HEK293 (cell line): ENCODE data around the gene SLC25A41.

Source experiments
- HOXC10 ChIP-seq: sonication (generic); formaldehyde crosslinking; IDR thresholded peaks from 2 replicates; pipeline ENCODE4 v1.8.1; 2023; ENCODE audit warnings: mild to moderate bottlenecking, missing genetic modification reagents
- KLF9 ChIP-seq: fragments of 450-650 bp; formaldehyde crosslinking; IDR thresholded peaks from 2 replicates; pipeline ENCODE4 v1.5.1; 2016; ENCODE audit warnings: missing biosample characterization, missing genetic modification characterization, low read depth
- SP2 ChIP-seq: fragments of 450-650 bp; formaldehyde crosslinking; IDR thresholded peaks from 2 replicates; pipeline ENCODE4 v1.5.1; 2016; ENCODE audit warnings: missing biosample characterization, missing genetic modification characterization
- TCF7L2 ChIP-seq: IDR thresholded peaks from 2 replicates; pipeline ENCODE4 v1.6.1; 2011; ENCODE audit warnings: low read depth, mild to moderate bottlenecking, inconsistent platforms, low read length, moderate library complexity, borderline replicate concordance
- ZBTB17 ChIP-seq: fragments of 450-650 bp; formaldehyde crosslinking; IDR thresholded peaks from 2 replicates; pipeline ENCODE4 v1.5.1; 2016; ENCODE audit warnings: missing biosample characterization, missing genetic modification characterization
- ZIC2 ChIP-seq: fragments of 450-650 bp; formaldehyde crosslinking; IDR thresholded peaks from 2 replicates; pipeline ENCODE4 v1.5.1; 2016; ENCODE audit warnings: missing biosample characterization, missing genetic modification characterization
- ZNF10 ChIP-seq: fragments of 450-650 bp; formaldehyde crosslinking; IDR thresholded peaks from 2 replicates; pipeline ENCODE4 v1.5.1; 2017; ENCODE audit warnings: missing biosample characterization, missing genetic modification characterization
- ZNF169 ChIP-seq: fragments of 450-650 bp; formaldehyde crosslinking; IDR thresholded peaks from 2 replicates; pipeline ENCODE4 v1.5.1; 2016; ENCODE audit warnings: missing biosample characterization, missing genetic modification characterization
- ZNF175 ChIP-seq: fragments of 450-650 bp; formaldehyde crosslinking; IDR thresholded peaks from 2 replicates; pipeline ENCODE4 v1.5.1; 2016; ENCODE audit warnings: missing biosample characterization, missing genetic modification characterization
- ZNF341 ChIP-seq: fragments of 450-650 bp; formaldehyde crosslinking; IDR thresholded peaks from 2 replicates; pipeline ENCODE4; 2016; ENCODE audit warnings: low read depth, missing biosample characterization, missing genetic modification characterization
- ZNF366 ChIP-seq: fragments of 450-650 bp; formaldehyde crosslinking; conservative IDR thresholded peaks from 2 replicates; pipeline ENCODE4 v1.5.1; 2016; ENCODE audit warnings: missing biosample characterization, missing genetic modification characterization
- ZNF391 ChIP-seq: fragments of 450-650 bp; formaldehyde crosslinking; IDR thresholded peaks from 2 replicates; pipeline ENCODE4 v1.5.1; 2016; ENCODE audit warnings: low read depth, missing biosample characterization, missing genetic modification characterization, borderline replicate concordance
- ZNF416 ChIP-seq: fragments of 450-650 bp; formaldehyde crosslinking; IDR thresholded peaks from 2 replicates; pipeline ENCODE4 v1.5.1; 2016; ENCODE audit warnings: missing biosample characterization, missing genetic modification characterization
- ZNF510 ChIP-seq: fragments of 450-650 bp; formaldehyde crosslinking; IDR thresholded peaks from 2 replicates; pipeline ENCODE4 v1.5.1; 2018; ENCODE audit warnings: mild to moderate bottlenecking, missing genetic modification characterization, missing biosample characterization; ENCODE audit not compliant: insufficient replicate concordance
- ZNF530 ChIP-seq: fragments of 450-650 bp; formaldehyde crosslinking; IDR thresholded peaks from 2 replicates; pipeline ENCODE4 v1.5.1; 2016; ENCODE audit warnings: low read depth, missing biosample characterization, missing genetic modification characterization
- ZNF610 ChIP-seq: fragments of 450-650 bp; formaldehyde crosslinking; IDR thresholded peaks from 2 replicates; pipeline ENCODE4 v1.5.1; 2016; ENCODE audit warnings: missing biosample characterization, missing genetic modification characterization, borderline replicate concordance
- ZNF747 ChIP-seq: fragments of 450-650 bp; formaldehyde crosslinking; IDR thresholded peaks from 2 replicates; pipeline ENCODE4 v1.5.1; 2016; ENCODE audit warnings: missing biosample characterization, missing genetic modification characterization
- ZNF785 ChIP-seq: fragments of 450-650 bp; formaldehyde crosslinking; IDR thresholded peaks from 2 replicates; pipeline ENCODE4 v1.5.1; 2016; ENCODE audit warnings: missing biosample characterization, missing genetic modification characterization
- ZNF830 ChIP-seq: fragments of 450-650 bp; IDR thresholded peaks from 2 replicates; pipeline ENCODE4 v1.5.0; 2018; ENCODE audit warnings: missing biosample characterization, missing genetic modification characterization, low read depth, mild to moderate bottlenecking, moderate library complexity
- ZXDB ChIP-seq: fragments of 450-650 bp; formaldehyde crosslinking; IDR thresholded peaks from 2 replicates; pipeline ENCODE4 v1.5.1; 2016; ENCODE audit warnings: missing biosample characterization, missing genetic modification characterization
- TF ChIP-seq, protein P1 (sequence below): fragments of 450-650 bp; formaldehyde crosslinking; IDR thresholded peaks from 2 replicates; pipeline ENCODE4 v1.5.1; 2017; ENCODE audit warnings: missing biosample characterization, missing genetic modification characterization
- TF ChIP-seq, protein P2 (sequence below): fragments of 450-650 bp; formaldehyde crosslinking; IDR thresholded peaks from 2 replicates; pipeline ENCODE4 v1.5.1; 2016; ENCODE audit warnings: missing biosample characterization, missing genetic modification characterization, borderline replicate concordance
- TF ChIP-seq, protein P3 (sequence below): fragments of 450-650 bp; formaldehyde crosslinking; IDR thresholded peaks from 2 replicates; pipeline ENCODE4 v1.5.1; 2016; ENCODE audit warnings: missing biosample characterization, missing genetic modification characterization
- TF ChIP-seq, protein P4 (sequence below): fragments of 450-650 bp; formaldehyde crosslinking; IDR thresholded peaks from 2 replicates; pipeline ENCODE4 v1.5.1; 2016; ENCODE audit warnings: missing biosample characterization, missing genetic modification characterization
- TF ChIP-seq, protein P5 (sequence below): IDR thresholded peaks from 2 replicates; pipeline ENCODE4 v1.6.1; 2011; ENCODE audit warnings: mild to moderate bottlenecking, low read depth, low read length, borderline replicate concordance
- TF ChIP-seq, protein P6 (sequence below): fragments of 450-650 bp; formaldehyde crosslinking; IDR thresholded peaks from 2 replicates; pipeline ENCODE4 v1.5.1; 2016; ENCODE audit warnings: missing biosample characterization, missing genetic modification characterization

Gene SLC25A41

DNA sequence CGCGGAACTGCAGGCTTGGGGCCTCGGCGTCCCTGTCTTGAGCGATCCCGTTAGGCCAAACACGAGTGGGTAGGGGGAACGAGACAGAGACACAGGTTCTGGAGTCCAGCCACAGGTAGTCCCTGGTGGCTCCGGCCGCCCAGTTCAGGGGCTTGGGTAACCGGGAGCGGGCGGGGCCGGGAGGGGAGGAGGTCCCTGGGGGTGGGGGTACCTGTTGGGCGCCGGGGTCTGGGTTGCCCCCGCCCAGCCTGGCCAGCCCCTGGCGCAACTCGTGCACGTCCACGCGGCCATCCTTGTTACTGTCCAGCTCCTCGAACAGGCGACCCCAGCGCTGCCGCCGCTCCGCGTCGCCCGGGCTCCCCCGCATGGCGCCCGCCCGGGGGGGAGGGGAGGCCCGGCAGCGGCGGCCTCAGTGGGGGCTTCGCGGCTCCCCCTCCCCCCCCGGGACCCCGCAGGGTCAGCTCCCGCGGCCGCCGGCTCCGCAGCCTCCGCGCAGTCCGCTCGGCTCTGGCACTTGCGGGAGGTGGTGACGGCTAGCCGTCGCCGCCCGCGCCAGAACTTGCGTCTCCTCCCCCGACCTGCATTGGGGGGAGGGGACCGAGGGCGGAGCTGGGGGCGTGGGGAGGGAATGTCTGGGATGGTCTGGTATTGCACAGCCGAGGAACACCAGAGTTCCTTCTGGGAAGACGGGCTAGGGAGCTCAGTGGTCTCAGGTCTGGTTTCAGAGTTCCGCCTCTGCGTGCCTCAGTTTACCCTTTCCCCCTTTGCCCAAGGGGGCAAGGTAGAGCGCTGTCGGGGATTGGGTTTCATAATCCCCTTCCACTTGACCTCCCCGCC is 25.9 kb upstream of the SLC25A41 start, which contains the start of gene SLC25A23 (continued):
- TF ChIP-seq ZXDB (tag by site-specific recombination) = no peak
- no peak for TF ChIP-seq ZNF416
- TF ChIP-seq ZNF175 (tag by site-specific recombination) = no peak
- TF ChIP-seq ZNF510 (tag by site-specific recombination) = no peak
- TF ChIP-seq ZNF785 (tag by site-specific recombination) = no peak
- TF ChIP-seq, protein P1, sequence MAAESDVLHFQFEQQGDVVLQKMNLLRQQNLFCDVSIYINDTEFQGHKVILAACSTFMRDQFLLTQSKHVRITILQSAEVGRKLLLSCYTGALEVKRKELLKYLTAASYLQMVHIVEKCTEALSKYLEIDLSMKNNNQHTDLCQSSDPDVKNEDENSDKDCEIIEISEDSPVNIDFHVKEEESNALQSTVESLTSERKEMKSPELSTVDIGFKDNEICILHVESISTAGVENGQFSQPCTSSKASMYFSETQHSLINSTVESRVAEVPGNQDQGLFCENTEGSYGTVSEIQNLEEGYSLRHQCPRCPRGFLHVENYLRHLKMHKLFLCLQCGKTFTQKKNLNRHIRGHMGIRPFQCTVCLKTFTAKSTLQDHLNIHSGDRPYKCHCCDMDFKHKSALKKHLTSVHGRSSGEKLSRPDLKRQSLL (tag by site-specific recombination) = no peak; the same call in 1 of the 2 replicates
- TF ChIP-seq ZBTB17 (tag by site-specific recombination) = no peak
- no peak for TF ChIP-seq ZNF830 (tag by site-specific recombination)
- no peak for TF ChIP-seq ZNF391 (tag by site-specific recombination)
- TF ChIP-seq, protein P2, sequence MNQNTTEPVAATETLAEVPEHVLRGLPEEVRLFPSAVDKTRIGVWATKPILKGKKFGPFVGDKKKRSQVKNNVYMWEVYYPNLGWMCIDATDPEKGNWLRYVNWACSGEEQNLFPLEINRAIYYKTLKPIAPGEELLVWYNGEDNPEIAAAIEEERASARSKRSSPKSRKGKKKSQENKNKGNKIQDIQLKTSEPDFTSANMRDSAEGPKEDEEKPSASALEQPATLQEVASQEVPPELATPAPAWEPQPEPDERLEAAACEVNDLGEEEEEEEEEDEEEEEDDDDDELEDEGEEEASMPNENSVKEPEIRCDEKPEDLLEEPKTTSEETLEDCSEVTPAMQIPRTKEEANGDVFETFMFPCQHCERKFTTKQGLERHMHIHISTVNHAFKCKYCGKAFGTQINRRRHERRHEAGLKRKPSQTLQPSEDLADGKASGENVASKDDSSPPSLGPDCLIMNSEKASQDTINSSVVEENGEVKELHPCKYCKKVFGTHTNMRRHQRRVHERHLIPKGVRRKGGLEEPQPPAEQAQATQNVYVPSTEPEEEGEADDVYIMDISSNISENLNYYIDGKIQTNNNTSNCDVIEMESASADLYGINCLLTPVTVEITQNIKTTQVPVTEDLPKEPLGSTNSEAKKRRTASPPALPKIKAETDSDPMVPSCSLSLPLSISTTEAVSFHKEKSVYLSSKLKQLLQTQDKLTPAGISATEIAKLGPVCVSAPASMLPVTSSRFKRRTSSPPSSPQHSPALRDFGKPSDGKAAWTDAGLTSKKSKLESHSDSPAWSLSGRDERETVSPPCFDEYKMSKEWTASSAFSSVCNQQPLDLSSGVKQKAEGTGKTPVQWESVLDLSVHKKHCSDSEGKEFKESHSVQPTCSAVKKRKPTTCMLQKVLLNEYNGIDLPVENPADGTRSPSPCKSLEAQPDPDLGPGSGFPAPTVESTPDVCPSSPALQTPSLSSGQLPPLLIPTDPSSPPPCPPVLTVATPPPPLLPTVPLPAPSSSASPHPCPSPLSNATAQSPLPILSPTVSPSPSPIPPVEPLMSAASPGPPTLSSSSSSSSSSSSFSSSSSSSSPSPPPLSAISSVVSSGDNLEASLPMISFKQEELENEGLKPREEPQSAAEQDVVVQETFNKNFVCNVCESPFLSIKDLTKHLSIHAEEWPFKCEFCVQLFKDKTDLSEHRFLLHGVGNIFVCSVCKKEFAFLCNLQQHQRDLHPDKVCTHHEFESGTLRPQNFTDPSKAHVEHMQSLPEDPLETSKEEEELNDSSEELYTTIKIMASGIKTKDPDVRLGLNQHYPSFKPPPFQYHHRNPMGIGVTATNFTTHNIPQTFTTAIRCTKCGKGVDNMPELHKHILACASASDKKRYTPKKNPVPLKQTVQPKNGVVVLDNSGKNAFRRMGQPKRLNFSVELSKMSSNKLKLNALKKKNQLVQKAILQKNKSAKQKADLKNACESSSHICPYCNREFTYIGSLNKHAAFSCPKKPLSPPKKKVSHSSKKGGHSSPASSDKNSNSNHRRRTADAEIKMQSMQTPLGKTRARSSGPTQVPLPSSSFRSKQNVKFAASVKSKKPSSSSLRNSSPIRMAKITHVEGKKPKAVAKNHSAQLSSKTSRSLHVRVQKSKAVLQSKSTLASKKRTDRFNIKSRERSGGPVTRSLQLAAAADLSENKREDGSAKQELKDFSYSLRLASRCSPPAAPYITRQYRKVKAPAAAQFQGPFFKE (tag by site-specific recombination) = 0 out of 2 replicates have a peak, but pooled peaks have one; percentile 27
- no peak for TF ChIP-seq ZNF366 (tag by site-specific recombination)
- TF ChIP-seq HOXC10 = no peak
- TF ChIP-seq ZNF747 = no peak
- TF ChIP-seq, protein P3, sequence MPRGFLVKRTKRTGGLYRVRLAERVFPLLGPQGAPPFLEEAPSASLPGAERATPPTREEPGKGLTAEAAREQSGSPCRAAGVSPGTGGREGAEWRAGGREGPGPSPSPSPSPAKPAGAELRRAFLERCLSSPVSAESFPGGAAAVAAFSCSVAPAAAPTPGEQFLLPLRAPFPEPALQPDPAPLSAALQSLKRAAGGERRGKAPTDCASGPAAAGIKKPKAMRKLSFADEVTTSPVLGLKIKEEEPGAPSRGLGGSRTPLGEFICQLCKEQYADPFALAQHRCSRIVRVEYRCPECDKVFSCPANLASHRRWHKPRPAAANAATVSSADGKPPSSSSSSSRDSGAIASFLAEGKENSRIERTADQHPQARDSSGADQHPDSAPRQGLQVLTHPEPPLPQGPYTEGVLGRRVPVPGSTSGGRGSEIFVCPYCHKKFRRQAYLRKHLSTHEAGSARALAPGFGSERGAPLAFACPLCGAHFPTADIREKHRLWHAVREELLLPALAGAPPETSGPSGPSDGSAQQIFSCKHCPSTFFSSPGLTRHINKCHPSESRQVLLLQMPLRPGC (tag by site-specific recombination) = no peak
- no peak for TF ChIP-seq TCF7L2
- TF ChIP-seq SP2 (tag by site-specific recombination) = no peak
- TF ChIP-seq, protein P4, sequence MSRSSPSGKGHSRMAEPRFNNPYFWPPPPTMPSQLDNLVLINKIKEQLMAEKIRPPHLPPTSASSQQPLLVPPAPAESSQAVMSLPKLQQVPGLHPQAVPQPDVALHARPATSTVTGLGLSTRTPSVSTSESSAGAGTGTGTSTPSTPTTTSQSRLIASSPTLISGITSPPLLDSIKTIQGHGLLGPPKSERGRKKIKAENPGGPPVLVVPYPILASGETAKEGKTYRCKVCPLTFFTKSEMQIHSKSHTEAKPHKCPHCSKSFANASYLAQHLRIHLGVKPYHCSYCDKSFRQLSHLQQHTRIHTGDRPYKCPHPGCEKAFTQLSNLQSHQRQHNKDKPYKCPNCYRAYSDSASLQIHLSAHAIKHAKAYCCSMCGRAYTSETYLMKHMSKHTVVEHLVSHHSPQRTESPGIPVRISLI (tag by site-specific recombination) = no peak
- TF ChIP-seq, protein P5, sequence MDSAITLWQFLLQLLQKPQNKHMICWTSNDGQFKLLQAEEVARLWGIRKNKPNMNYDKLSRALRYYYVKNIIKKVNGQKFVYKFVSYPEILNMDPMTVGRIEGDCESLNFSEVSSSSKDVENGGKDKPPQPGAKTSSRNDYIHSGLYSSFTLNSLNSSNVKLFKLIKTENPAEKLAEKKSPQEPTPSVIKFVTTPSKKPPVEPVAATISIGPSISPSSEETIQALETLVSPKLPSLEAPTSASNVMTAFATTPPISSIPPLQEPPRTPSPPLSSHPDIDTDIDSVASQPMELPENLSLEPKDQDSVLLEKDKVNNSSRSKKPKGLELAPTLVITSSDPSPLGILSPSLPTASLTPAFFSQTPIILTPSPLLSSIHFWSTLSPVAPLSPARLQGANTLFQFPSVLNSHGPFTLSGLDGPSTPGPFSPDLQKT = no peak
- no peak for TF ChIP-seq ZNF530 (tag by site-specific recombination)
- TF ChIP-seq ZNF610 (tag by site-specific recombination) = no peak
- peak; percentile 89 for TF ChIP-seq ZNF341
- no peak for TF ChIP-seq ZNF169 (tag by site-specific recombination)
- TF ChIP-seq, protein P6, sequence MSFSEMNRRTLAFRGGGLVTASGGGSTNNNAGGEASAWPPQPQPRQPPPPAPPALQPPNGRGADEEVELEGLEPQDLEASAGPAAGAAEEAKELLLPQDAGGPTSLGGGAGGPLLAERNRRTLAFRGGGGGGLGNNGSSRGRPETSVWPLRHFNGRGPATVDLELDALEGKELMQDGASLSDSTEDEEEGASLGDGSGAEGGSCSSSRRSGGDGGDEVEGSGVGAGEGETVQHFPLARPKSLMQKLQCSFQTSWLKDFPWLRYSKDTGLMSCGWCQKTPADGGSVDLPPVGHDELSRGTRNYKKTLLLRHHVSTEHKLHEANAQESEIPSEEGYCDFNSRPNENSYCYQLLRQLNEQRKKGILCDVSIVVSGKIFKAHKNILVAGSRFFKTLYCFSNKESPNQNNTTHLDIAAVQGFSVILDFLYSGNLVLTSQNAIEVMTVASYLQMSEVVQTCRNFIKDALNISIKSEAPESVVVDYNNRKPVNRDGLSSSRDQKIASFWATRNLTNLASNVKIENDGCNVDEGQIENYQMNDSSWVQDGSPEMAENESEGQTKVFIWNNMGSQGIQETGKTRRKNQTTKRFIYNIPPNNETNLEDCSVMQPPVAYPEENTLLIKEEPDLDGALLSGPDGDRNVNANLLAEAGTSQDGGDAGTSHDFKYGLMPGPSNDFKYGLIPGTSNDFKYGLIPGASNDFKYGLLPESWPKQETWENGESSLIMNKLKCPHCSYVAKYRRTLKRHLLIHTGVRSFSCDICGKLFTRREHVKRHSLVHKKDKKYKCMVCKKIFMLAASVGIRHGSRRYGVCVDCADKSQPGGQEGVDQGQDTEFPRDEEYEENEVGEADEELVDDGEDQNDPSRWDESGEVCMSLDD (tag by site-specific recombination) = no peak
- no peak for TF ChIP-seq ZIC2
- peak; percentile 96; the same call in 1 of the 2 replicates for TF ChIP-seq KLF9 (tag by site-specific recombination)
- TF ChIP-seq ZNF10 (tag by site-specific recombination) = no peak
